ENCODE data around the gene CPNE6.

- TF ChIP-seq, protein P1, sequence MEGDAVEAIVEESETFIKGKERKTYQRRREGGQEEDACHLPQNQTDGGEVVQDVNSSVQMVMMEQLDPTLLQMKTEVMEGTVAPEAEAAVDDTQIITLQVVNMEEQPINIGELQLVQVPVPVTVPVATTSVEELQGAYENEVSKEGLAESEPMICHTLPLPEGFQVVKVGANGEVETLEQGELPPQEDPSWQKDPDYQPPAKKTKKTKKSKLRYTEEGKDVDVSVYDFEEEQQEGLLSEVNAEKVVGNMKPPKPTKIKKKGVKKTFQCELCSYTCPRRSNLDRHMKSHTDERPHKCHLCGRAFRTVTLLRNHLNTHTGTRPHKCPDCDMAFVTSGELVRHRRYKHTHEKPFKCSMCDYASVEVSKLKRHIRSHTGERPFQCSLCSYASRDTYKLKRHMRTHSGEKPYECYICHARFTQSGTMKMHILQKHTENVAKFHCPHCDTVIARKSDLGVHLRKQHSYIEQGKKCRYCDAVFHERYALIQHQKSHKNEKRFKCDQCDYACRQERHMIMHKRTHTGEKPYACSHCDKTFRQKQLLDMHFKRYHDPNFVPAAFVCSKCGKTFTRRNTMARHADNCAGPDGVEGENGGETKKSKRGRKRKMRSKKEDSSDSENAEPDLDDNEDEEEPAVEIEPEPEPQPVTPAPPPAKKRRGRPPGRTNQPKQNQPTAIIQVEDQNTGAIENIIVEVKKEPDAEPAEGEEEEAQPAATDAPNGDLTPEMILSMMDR (conservative IDR thresholded peaks at IDR 0.05; ENCODE audit: low read depth, low read length): no peak
- no peak for TF ChIP-seq EZH2 (IDR thresholded peaks at IDR 0.05; ENCODE audit: low read length, unreplicated experiment)
These were observed 4.0 kb upstream of the CPNE6 start for GRCh38 chr14:24067133-24068082.

Data from PC-3 (cell line).